Measurements from ENCODE around the gene MRPS30.

- TF ChIP-seq CTCF (conservative IDR thresholded peaks at IDR 0.05; ENCODE audit: low read depth in 2 of 2) (no peak), POLR2AphosphoS5 (IDR thresholded peaks at IDR 0.05; ENCODE audit: low read depth) (no peak), REST (IDR thresholded peaks at IDR 0.05; ENCODE audit: unreplicated experiment) (no peak), EZH2 (IDR thresholded peaks at IDR 0.05; ENCODE audit: low read depth, unreplicated experiment) (no peak), JUNB (IDR thresholded peaks at IDR 0.05; ENCODE audit: unreplicated experiment) (no peak), STAT1 (IDR thresholded peaks at IDR 0.05; ENCODE audit: unreplicated experiment) (no peak), CREB1 (CRISPR knock-in tag; IDR thresholded peaks at IDR 0.05; ENCODE audit: low read depth) (no peak), EZH2phosphoT487 (IDR thresholded peaks at IDR 0.05; ENCODE audit: unreplicated experiment) (no peak), ETS1 (IDR thresholded peaks at IDR 0.05) (no peak), ZNF114 (CRISPR knock-in tag; IDR thresholded peaks at IDR 0.05) (no peak), NANOG (IDR thresholded peaks at IDR 0.05; ENCODE audit: borderline replicate concordance) (no peak), ZNF331 (CRISPR knock-in tag; IDR thresholded peaks at IDR 0.05; ENCODE audit: low read depth) (no peak)
Observed at GRCh38 chr5:44821164-44821563, 12.4 kb downstream of the MRPS30 start.
